Measurements from ENCODE around the gene RSRC1. TPM values are rescaled to one million over a fixed set of nuclear protein-coding genes. Genes with fewer than 3 reads are reported as not detected.

Gene RSRC1
- total RNA-seq, 3 donors from 2014 or later: 53.1 to 101 (median 59.3) TPM

- H3K36me3 ChIP-seq: no peaks in the 10 kb centered on the region
- no peak overlapping the region for H3K4me3 ChIP-seq
- no peaks in the 10 kb centered on the region for H3K4me1 ChIP-seq
- H3K27ac ChIP-seq: no peak overlapping the region
- H3K9me3 ChIP-seq: no peaks in the 10 kb centered on the region
- no peak for TF ChIP-seq CTCF (IDR thresholded peaks at IDR 0.05)
- no peak for TF ChIP-seq POLR2AphosphoS5 (IDR thresholded peaks at IDR 0.05)
- no peak for TF ChIP-seq POLR2A (IDR thresholded peaks at IDR 0.05)
- DNase-seq (ENCODE audit: low spot score in 2 of 2): no peak
- intact Hi-C loops (cut with DNase I; ENCODE audit: low total_unique reads): no loop called here
- no peaks in the 10 kb centered on the region for H3K27me3 ChIP-seq
Observed at GRCh38 chr3:158573714-158574113, 463.8 kb downstream of the RSRC1 start.

- no peaks in the 10 kb centered on the region for H3K36me3 ChIP-seq
- no peak overlapping the region for H3K4me3 ChIP-seq
- no peaks in the 10 kb centered on the region for H3K4me1 ChIP-seq
- H3K27ac ChIP-seq: no peak overlapping the region
- no peak for TF ChIP-seq POLR2AphosphoS5 (IDR thresholded peaks at IDR 0.05)
- no peak for TF ChIP-seq CTCF (IDR thresholded peaks at IDR 0.05)
- no peak for TF ChIP-seq POLR2A (IDR thresholded peaks at IDR 0.05)
- intact Hi-C loops (cut with DNase I; ENCODE audit: low total_unique reads): no loop called here
- H3K27me3 ChIP-seq: no peaks in the 10 kb centered on the region
- H3K9me3 ChIP-seq: no peaks in the 10 kb centered on the region
- no peak for DNase-seq (ENCODE audit: low spot score in 2 of 2)
Observed at GRCh38 chr3:158574646-158575045, 464.8 kb downstream of the RSRC1 start.

DNA sequence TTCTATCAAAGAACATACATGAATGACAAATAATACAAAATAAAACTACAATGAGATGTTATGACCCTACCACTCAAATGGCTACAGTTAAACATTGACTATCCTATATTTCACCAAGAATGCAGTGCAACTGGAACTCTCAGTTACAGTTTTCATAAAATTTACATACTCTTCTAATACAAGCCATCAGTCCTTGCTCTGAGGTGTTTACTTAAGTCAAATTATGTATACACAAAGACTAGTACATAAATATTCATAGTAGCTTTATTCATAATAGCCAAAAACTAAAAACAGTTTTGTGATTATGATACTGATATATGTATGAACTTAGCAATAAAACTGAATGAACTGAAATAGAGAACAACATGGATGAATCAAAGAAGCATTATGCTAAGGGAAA is 480.3 kb downstream of the RSRC1 start:
- intact Hi-C loops (cut with DNase I; ENCODE audit: low total_unique reads): no loop called here
- H3K27me3 ChIP-seq: no peaks in the 10 kb centered on the region
- H3K27ac ChIP-seq: no peak overlapping the region
- no peak for DNase-seq (ENCODE audit: low spot score in 2 of 2)
- no peaks in the 10 kb centered on the region for H3K36me3 ChIP-seq
- H3K4me3 ChIP-seq: no peak overlapping the region
- H3K9me3 ChIP-seq: no peaks in the 10 kb centered on the region
- H3K4me1 ChIP-seq: no peaks in the 10 kb centered on the region
- TF ChIP-seq POLR2AphosphoS5 (IDR thresholded peaks at IDR 0.05) (no peak), CTCF (IDR thresholded peaks at IDR 0.05) (no peak), POLR2A (IDR thresholded peaks at IDR 0.05) (no peak)

Other genes with a start within 250 kb of the RSRC1 start
- gene SHOX2, start 3.7 kb upstream of the RSRC1 start, total RNA-seq: 10 to 100 TPM in 1 of 3 donors, 1 to 10 TPM in 2; 3.0 to 10.5 (median 5.3) TPM